Measurements from ENCODE around the gene HSD3B7. TPM values are rescaled to one million over a fixed set of nuclear protein-coding genes. Genes with fewer than 3 reads are reported as not detected.

The HSD3B7 gene
- total RNA-seq, 2 donors from 2014 or later, result 16.4 to 26.8 TPM

DNA sequence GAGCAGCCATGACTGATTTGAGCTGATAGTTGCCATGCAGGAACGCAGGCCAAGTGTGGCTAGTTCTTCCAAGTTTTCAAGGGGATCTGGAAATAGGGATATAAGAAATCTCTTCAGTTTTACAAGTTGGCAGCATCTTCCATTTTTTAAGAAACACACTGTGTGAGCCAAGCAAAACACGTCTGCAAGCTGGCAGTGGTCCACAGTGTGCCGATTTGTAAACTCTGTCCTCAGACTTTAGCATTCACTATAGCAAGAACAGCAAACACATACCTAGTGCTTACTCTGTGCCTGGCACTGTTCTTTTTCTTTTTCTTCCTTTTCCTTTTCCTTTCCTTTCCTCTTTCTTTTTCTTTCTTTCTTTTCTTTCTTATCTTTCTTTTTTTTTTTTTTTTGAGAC, 33.3 kb upstream of the HSD3B7 start:
- ATAC-seq (ENCODE audit: insufficient number of reproducible peaks, low FRiP score, low read depth), result peak; percentile 52
- H3K4me1 ChIP-seq (ENCODE audit: control insufficient read depth in 1 of 2, low read depth in 2 of 2), result peaks cover 25 to 49% of the 10 kb centered on the region in 2 donors

GRCh38 chr16:30953111-30953510, 31.9 kb upstream of the HSD3B7 start:
- H3K27ac ChIP-seq, result peak overlapping the region in 1 of 2 donors; percentile 20
- TF ChIP-seq, protein P1, sequence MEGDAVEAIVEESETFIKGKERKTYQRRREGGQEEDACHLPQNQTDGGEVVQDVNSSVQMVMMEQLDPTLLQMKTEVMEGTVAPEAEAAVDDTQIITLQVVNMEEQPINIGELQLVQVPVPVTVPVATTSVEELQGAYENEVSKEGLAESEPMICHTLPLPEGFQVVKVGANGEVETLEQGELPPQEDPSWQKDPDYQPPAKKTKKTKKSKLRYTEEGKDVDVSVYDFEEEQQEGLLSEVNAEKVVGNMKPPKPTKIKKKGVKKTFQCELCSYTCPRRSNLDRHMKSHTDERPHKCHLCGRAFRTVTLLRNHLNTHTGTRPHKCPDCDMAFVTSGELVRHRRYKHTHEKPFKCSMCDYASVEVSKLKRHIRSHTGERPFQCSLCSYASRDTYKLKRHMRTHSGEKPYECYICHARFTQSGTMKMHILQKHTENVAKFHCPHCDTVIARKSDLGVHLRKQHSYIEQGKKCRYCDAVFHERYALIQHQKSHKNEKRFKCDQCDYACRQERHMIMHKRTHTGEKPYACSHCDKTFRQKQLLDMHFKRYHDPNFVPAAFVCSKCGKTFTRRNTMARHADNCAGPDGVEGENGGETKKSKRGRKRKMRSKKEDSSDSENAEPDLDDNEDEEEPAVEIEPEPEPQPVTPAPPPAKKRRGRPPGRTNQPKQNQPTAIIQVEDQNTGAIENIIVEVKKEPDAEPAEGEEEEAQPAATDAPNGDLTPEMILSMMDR (IDR thresholded peaks at IDR 0.05), result no peak
- ATAC-seq (ENCODE audit: insufficient number of reproducible peaks, low FRiP score, low read depth), result no peak
- no peaks in the 10 kb centered on the region for H3K27me3 ChIP-seq (replicated peaks; ENCODE audit: insufficient read depth)
- H3K9me3 ChIP-seq, result no peaks in the 10 kb centered on the region
- H3K36me3 ChIP-seq, result no peaks in the 10 kb centered on the region
- no peak overlapping the region for H3K4me3 ChIP-seq
- H3K4me1 ChIP-seq (ENCODE audit: control insufficient read depth in 1 of 2, low read depth in 2 of 2), result peaks cover 25 to 48% of the 10 kb centered on the region in 2 donors
- no peak for DNase-seq (ENCODE audit: low spot score)

More for the DNA sequence above, 33.3 kb upstream of the HSD3B7 start:
- H3K4me3 ChIP-seq, result peak overlapping the region; percentile 6
- TF ChIP-seq, protein P1 (IDR thresholded peaks at IDR 0.05), result no peak
- no peaks in the 10 kb centered on the region for H3K9me3 ChIP-seq
- no peaks in the 10 kb centered on the region for H3K36me3 ChIP-seq
- no peaks in the 10 kb centered on the region for H3K27me3 ChIP-seq (replicated peaks; ENCODE audit: insufficient read depth)
- peak overlapping the region; percentile 89 to 97 for H3K27ac ChIP-seq
- DNase-seq (ENCODE audit: low spot score), result no peak

DNA sequence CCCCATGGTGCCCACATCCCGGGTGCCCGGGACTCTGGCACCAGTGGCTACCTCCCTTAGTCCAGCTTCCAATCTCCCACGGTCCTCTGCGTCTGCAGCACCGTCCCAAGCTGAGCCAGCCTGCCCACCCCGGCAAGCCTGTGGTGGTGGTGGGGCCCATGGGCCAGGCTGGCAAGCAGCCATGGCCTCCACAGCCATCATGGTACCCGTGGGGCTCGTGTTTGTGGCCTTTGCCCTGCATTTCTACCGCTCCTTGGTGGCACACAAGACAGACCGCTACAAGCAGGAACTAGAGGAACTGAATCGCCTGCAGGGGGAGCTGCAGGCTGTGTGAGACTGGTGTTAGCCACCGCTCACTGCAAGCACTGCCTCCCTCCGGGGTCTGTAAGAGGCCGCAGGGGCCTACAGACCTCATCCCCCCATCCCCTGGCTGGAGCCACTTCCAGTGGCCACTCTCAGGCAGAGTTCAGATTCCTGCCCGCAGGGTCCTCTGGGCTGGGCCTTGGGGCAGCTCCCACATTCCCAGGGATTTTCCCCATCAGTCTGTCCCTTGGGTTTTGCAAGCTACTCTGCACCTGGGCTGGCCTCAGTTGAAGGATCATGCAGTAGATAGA, 31.4 kb upstream of the HSD3B7 start:
- no peak for DNase-seq (ENCODE audit: low spot score)
- no peak for ATAC-seq (ENCODE audit: insufficient number of reproducible peaks, low FRiP score, low read depth)
- H3K27ac ChIP-seq, result peak overlapping the region in 1 of 2 donors; percentile 20
- H3K27me3 ChIP-seq (replicated peaks; ENCODE audit: insufficient read depth), result no peaks in the 10 kb centered on the region
- H3K4me1 ChIP-seq (ENCODE audit: control insufficient read depth in 1 of 2, low read depth in 2 of 2), result peaks cover 25 to 50% of the 10 kb centered on the region in 2 donors
- H3K36me3 ChIP-seq, result no peaks in the 10 kb centered on the region
- no peak overlapping the region for H3K4me3 ChIP-seq
- TF ChIP-seq, protein P1 (IDR thresholded peaks at IDR 0.05), result peak; percentile 60
- no peaks in the 10 kb centered on the region for H3K9me3 ChIP-seq

- DNase-seq (ENCODE audit: low spot score) (no peak), ATAC-seq (ENCODE audit: insufficient number of reproducible peaks, low FRiP score, low read depth) (no peak)
- H3K27me3 ChIP-seq (replicated peaks; ENCODE audit: insufficient read depth), result no peaks in the 10 kb centered on the region
- no peaks in the 10 kb centered on the region for H3K9me3 ChIP-seq
- TF ChIP-seq, protein P1 (IDR thresholded peaks at IDR 0.05), result no peak
- peaks cover 5% of the 10 kb centered on the region for H3K36me3 ChIP-seq
- H3K27ac ChIP-seq, result no peak overlapping the region
- no peak overlapping the region for H3K4me3 ChIP-seq
- peaks cover 24 to 58% of the 10 kb centered on the region in 2 donors for H3K4me1 ChIP-seq (ENCODE audit: control insufficient read depth in 1 of 2, low read depth in 2 of 2)
Measured at GRCh38 chr16:30954993-30955392, 30.0 kb upstream of the HSD3B7 start.

DNA sequence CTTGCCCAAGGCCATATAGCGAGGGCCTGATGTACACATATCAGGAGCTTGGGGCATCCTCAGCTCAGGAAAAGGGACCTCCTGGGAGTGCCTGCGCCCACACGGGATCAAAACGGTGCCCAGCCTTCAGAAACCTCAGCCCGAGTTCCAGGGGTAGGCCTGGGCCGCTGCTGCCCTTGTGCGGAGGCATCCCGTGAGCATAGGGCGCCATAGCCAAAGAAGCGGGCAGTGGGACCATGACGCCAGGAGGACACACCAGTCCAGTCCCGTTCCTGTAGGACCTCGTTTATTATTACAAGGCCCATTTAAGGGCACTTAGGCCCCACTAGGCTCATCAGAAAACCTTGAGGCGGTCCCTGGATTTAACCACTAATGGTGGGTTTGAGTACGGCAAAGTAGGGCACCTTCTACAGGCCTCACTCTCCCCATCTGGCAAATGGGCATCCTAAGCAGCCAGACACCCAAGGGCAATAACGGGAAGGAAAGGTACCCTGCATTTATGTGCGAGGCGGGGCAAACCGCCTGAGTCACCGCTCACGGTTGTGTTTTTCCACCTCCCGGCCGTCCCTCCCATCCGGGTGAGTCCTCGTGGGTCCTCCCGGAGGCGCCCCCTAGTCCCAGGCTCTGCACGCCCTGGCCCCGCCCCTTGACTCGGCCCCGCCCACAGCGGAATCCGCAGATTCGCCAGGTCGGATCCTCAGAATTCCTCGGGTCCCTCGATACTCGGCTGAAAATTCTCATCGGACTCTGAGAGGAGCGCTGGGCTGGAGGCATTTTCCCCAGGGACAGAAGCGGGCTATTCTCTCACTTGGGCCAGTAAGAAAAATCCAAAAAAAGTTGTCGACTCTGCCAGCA, 28.2 kb upstream of the HSD3B7 start:
- peak; percentile 57 for ATAC-seq (ENCODE audit: insufficient number of reproducible peaks, low FRiP score, low read depth)
- H3K27ac ChIP-seq, result peak overlapping the region; percentile 99 to 100
- TF ChIP-seq, protein P1 (IDR thresholded peaks at IDR 0.05), result no peak
- peaks cover 20% of the 10 kb centered on the region for H3K36me3 ChIP-seq
- H3K9me3 ChIP-seq, result no peaks in the 10 kb centered on the region
- no peaks in the 10 kb centered on the region for H3K27me3 ChIP-seq (replicated peaks; ENCODE audit: insufficient read depth)
- peaks cover 9 to 41% of the 10 kb centered on the region in 2 donors for H3K4me1 ChIP-seq (ENCODE audit: control insufficient read depth in 1 of 2, low read depth in 2 of 2)
- peak; percentile 45 for DNase-seq (ENCODE audit: low spot score)
- peak overlapping the region; percentile 98 for H3K4me3 ChIP-seq

Measured in thoracic aorta (tissue), 2 donors.